Pancreas (tissue), 10 donors: Measurements from ENCODE around the gene TMEM131. TPM values are rescaled to one million over a fixed set of nuclear protein-coding genes. Genes with fewer than 3 reads are reported as not detected.
A peak's percentile ranks its signal among the peaks of the same experiment; 100 is the strongest.

Experiments
- ATAC-seq, 4 donors: fragments of 200-7000 bp; cut with Tn5 transposase; one replicate each; pipeline versions ENCODE4 v1.8.0 to v1.9.1; 2020; ENCODE audit warnings: mild to moderate bottlenecking in 4 of 4, moderate library complexity in 4 of 4
- DNase-seq, 6 donors: peaks; one replicate each; pipeline ENCODE4 v3.0.0-alpha.2; 2020
- FAIRE-seq: peaks from 2 replicates; lab custom pipeline; 2012; peaks lifted over from hg19 to GRCh38; lab: Jason Lieb, UNC
- H3K27ac ChIP-seq, 4 donors: fragments of 200-600 bp; sonication (generic); 1 replicate in 3 of 4; 2 replicates in 1 of 4; pipeline versions ENCODE4 v1.5.0 to v1.8.0; 2020
- H3K27me3 ChIP-seq, 4 donors: fragments of 200-600 bp; one replicate each; pipeline ENCODE4 v1.8.0; 2021
- H3K36me3 ChIP-seq, 3 donors: fragments of 200-600 bp; sonication (generic) in 1 of 3; one replicate each; pipeline versions ENCODE4 v1.5.0 to v1.8.0; 2020 to 2021
- H3K4me1 ChIP-seq, 3 donors: fragments of 200-600 bp; one replicate each; pipeline ENCODE4 v1.8.0; 2021
- H3K4me3 ChIP-seq, 4 donors: fragments of 200-600 bp; sonication (generic) in 2 of 4; one replicate each; pipeline versions ENCODE4 v1.5.0 to v1.8.0; 2020 to 2021
- H3K9me3 ChIP-seq, 4 donors: fragments of 200-600 bp; one replicate each; pipeline ENCODE4 v1.8.0; 2021
- CTCF ChIP-seq, 4 donors: fragments of 200-600 bp; sonication (generic) in 3 of 4; IDR thresholded peaks; one replicate each; pipeline versions ENCODE4 v1.5.0 to v1.8.0; 2021; ENCODE audit warnings: antibody characterized with exemption in 4 of 4
- WGBS, 2 donors: extraction: QIAGEN DNeasy Blood & Tissue Kit; methylation state at CpG; one replicate each; pipeline ENCODE4 v1.1.7; 2013; 5-methylcytosine and 5-hydroxymethylcytosine counted together
- intact Hi-C, 3 donors: fragments of 100-400 bp; cut with DNase I; formaldehyde crosslinking; loops; one replicate each; pipeline versions ENCODE4 v1.11.1 to v1.14.2; 2022
- polyA plus RNA-seq, 2 donors: library from polyadenylated mRNA; stranded (reverse); fragments of 200-250 nt; gene quantifications; one replicate each; pipeline ENCODE4 v1.2.3, GENCODE V29; 2013
- total RNA-seq, 6 donors: library from RNA; stranded (reverse); fragmentation: NEBNext Ultra II Directional in 4 of 6; extraction: Animal tissue kit (Norgen Biotek cat#: 25700) in 4 of 6; gene quantifications; one replicate each; pipeline versions ENCODE4 v1.2.1 to v1.2.4, GENCODE V29; 2021 to 2023
- donor health status: healthy with polysubstance abuse.
- donor health status: DM: no; HTN: no; CAD: no; lungs with moderate emphysema.
- donor health status: DM: no; HTN: no; CAD: no.
- donor health status: control.
- donor health status: control.
- donor health status: Bipolar disorder and iron deficiency.
- donor health status: DM: yes; HTN: yes; CAD: no.
- donor health status: DM: no; HTN: no; CAD: no.
- donor health status: DM: no; HTN: no; CAD: no.
- donor health status: DM: yes; HTN: yes; CAD: no.

The TMEM131 gene
- total and polyA plus RNA-seq, 8 donors: 8.1 to 26.5 (median 19.4) TPM

GRCh38 chr2:98020992-98021713, 25.4 kb upstream of the TMEM131 start:
- Histone ChIP-seq H3K27ac (no peak overlapping the region), H3K27me3 (no peaks in the 10 kb centered on the region), H3K9me3 (no peaks in the 10 kb centered on the region), H3K36me3 (no peaks in the 10 kb centered on the region), H3K4me3 (no peak overlapping the region), H3K4me1 (no peaks in the 10 kb centered on the region)
- intact Hi-C loops: no loop called here
- no peak for TF ChIP-seq CTCF (IDR thresholded peaks at IDR 0.05)
- FAIRE-seq (no peak), ATAC-seq (no peak), DNase-seq (no peak)
- 88 to 89% methylated on average over 11 of the region's 11 CpGs for WGBS, 2 donors

GRCh38 chr2:98020516-98020915, 24.8 kb upstream of the TMEM131 start:
- Histone ChIP-seq H3K4me1 (no peaks in the 10 kb centered on the region), H3K36me3 (no peaks in the 10 kb centered on the region), H3K27me3 (no peaks in the 10 kb centered on the region), H3K27ac (no peak overlapping the region), H3K9me3 (no peaks in the 10 kb centered on the region), H3K4me3 (no peak overlapping the region)
- DNase-seq (no peak), FAIRE-seq (no peak), ATAC-seq (peak in 1 of 4 donors; percentile 14)
- intact Hi-C loops: no loop called here
- WGBS, 2 donors: 78% methylated on average over 6 of the region's 6 CpGs
- TF ChIP-seq CTCF (IDR thresholded peaks at IDR 0.05): no peak

GRCh38 chr2:98016908-98017670, 21.3 kb upstream of the TMEM131 start:
- TF ChIP-seq CTCF (IDR thresholded peaks at IDR 0.05): no peak
- Histone ChIP-seq H3K9me3 (no peaks in the 10 kb centered on the region), H3K27me3 (no peaks in the 10 kb centered on the region), H3K36me3 (no peaks in the 10 kb centered on the region), H3K4me3 (no peak overlapping the region), H3K4me1 (no peaks in the 10 kb centered on the region), H3K27ac (no peak overlapping the region)
- DNase-seq: no peak
- FAIRE-seq: no peak
- no peak for ATAC-seq
- intact Hi-C loops: no loop called here
- 88 to 93% methylated on average over 7 of the region's 7 CpGs for WGBS, 2 donors

GRCh38 chr2:98015671-98016070, 19.9 kb upstream of the TMEM131 start:
- no peak for TF ChIP-seq CTCF (IDR thresholded peaks at IDR 0.05)
- no peak overlapping the region for H3K27ac ChIP-seq
- FAIRE-seq (no peak), DNase-seq (no peak), ATAC-seq (no peak)
- no peaks in the 10 kb centered on the region for H3K36me3 ChIP-seq
- intact Hi-C loops: no loop called here
- no peaks in the 10 kb centered on the region for H3K9me3 ChIP-seq
- no peaks in the 10 kb centered on the region for H3K4me1 ChIP-seq
- 25 to 28% methylated on average over 1 of the region's 1 CpG for WGBS, 2 donors
- no peak overlapping the region for H3K4me3 ChIP-seq
- H3K27me3 ChIP-seq: no peaks in the 10 kb centered on the region

GRCh38 chr2:98014379-98014778, 18.6 kb upstream of the TMEM131 start:
- no peaks in the 10 kb centered on the region for H3K4me1 ChIP-seq
- no peak for TF ChIP-seq CTCF (IDR thresholded peaks at IDR 0.05)
- WGBS, 2 donors: 80 to 97% methylated on average over 1 to 2 of the region's 2 CpGs
- H3K36me3 ChIP-seq: no peaks in the 10 kb centered on the region
- ATAC-seq: no peak
- no peak overlapping the region for H3K4me3 ChIP-seq
- no peaks in the 10 kb centered on the region for H3K9me3 ChIP-seq
- H3K27me3 ChIP-seq: no peaks in the 10 kb centered on the region
- no peak for FAIRE-seq
- no peak overlapping the region for H3K27ac ChIP-seq
- intact Hi-C loops: no loop called here
- DNase-seq: no peak
